ENCODE data around the gene ATN1.

The ATN1 gene

DNA sequence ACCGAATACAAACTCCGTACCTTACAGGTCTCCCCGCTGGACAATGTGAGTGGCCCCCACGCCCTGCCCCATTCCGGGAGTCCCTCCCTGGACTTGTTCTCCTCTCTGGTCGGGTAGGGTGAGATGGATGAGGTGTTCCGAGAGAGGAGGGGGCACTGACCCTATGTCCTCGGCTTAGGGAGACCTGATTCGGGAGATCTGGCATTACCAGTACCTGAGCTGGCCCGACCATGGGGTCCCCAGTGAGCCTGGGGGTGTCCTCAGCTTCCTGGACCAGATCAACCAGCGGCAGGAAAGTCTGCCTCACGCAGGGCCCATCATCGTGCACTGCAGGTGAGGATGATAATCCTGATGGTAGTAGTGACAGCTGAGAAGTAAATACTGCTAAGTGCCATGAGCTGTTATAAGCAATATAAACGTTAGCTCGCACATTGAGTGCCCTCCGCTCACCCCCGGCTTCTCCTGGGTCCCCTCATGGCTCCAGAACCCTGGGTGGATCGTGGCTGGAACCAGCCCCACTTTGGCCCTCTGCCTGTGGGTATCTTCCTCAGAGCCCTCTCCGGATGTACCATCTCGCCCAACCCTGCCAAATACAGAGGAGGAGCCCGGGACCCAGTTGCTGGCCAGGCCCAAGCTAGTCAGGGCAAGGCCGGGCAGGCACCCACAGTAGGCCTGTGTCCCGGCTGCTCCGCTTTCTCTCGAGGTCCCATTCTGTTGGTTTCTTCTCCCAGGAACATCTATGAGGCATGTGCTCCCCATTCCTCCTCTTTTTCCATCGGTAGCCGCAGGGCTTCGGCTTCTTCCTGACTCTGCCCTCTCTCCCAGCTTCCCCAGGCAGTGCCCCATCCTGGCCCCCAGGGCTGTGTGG is 30.2 kb downstream of the ATN1 start:
- Mint-ChIP-seq H3K27me3 (ENCODE audit: low read depth) (no peaks in the 10 kb centered on the region), H3K4me3 (no peak overlapping the region), H3K27ac (peak overlapping the region in 1 of 3 experiments; percentile 9), H3K9me3 (no peaks in the 10 kb centered on the region), H3K36me3 (ENCODE audit: low read depth) (no peaks in the 10 kb centered on the region), H3K4me1 (peaks cover 29% of the 10 kb centered on the region)
- TF ChIP-seq, protein P1, sequence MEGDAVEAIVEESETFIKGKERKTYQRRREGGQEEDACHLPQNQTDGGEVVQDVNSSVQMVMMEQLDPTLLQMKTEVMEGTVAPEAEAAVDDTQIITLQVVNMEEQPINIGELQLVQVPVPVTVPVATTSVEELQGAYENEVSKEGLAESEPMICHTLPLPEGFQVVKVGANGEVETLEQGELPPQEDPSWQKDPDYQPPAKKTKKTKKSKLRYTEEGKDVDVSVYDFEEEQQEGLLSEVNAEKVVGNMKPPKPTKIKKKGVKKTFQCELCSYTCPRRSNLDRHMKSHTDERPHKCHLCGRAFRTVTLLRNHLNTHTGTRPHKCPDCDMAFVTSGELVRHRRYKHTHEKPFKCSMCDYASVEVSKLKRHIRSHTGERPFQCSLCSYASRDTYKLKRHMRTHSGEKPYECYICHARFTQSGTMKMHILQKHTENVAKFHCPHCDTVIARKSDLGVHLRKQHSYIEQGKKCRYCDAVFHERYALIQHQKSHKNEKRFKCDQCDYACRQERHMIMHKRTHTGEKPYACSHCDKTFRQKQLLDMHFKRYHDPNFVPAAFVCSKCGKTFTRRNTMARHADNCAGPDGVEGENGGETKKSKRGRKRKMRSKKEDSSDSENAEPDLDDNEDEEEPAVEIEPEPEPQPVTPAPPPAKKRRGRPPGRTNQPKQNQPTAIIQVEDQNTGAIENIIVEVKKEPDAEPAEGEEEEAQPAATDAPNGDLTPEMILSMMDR (IDR thresholded peaks at IDR 0.05; ENCODE audit: unreplicated experiment in 3 of 3) = no peak

DNA sequence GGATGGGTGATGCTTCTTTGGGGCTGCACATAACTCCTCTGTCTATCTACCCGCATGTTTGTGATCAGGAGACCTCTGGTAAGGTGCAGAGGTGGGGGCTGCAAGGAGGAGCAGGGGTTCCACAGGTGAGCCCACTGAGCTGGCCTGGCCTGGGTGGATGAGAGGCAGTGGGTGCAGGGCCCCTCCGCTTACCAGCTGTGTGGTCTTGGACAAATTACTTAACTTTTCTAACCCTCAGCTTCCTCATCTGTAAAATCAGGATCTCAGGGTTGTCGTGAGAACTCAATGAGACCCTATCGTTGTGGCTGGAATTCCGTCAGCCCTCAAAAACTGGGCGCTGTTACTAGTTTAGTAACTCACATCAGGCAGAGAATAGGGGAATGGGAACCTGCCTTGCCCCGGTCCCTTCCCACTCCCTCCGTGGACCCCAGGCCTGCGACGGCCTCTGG is 30.9 kb downstream of the ATN1 start:
- no peaks in the 10 kb centered on the region for H3K27me3 Mint-ChIP-seq (ENCODE audit: low read depth)
- H3K9me3 Mint-ChIP-seq = no peaks in the 10 kb centered on the region

DNA sequence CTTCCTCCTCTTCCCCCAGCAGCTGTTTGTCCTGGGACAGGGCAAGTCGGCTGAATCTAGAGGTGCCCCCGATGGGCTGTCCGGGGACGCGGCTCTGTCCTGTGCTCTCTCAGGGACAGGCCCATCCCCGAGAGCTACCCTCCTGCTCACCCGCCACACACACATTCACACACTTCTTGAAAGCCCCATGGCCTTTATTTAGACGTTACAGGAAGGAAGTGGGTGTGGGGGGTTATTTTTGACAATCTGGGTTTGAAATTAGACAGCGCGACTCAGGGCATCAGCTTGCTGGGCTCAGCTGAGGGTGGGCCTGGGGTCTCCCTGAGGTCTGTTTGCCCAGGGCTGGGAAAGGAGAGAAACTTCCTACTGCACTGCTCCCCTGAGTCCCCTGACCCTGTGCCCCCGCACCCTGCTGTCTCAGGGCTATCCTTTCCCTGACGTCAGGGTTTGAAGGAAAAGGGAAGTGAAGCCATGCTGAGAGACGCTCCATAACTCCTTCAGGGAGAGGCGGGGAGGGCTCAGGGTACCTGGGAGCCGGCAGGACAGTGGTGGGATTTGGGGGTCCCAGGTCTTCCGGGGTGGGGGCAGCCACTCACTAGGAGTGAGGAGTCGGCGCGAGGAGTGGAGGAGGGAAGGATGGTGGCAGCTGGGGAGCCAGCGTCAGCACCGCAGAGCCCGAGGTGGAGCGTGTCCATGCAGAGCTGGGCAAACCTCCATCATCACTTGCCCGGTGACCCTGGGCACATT is 31.5 kb downstream of the ATN1 start:
- Mint-ChIP-seq H3K27me3 (ENCODE audit: low read depth) (no peaks in the 10 kb centered on the region), H3K27ac (no peak overlapping the region), H3K4me1 (peaks cover 24% of the 10 kb centered on the region), H3K9me3 (no peaks in the 10 kb centered on the region), H3K4me3 (no peak overlapping the region), H3K36me3 (ENCODE audit: low read depth) (no peaks in the 10 kb centered on the region)
- TF ChIP-seq, protein P1 (IDR thresholded peaks at IDR 0.05; ENCODE audit: unreplicated experiment in 3 of 3) = no peak

More for the DNA sequence above, 30.9 kb downstream of the ATN1 start:
- H3K27ac Mint-ChIP-seq = peak overlapping the region in 1 of 3 experiments; percentile 9
- no peak overlapping the region for H3K4me3 Mint-ChIP-seq
- peaks cover 29% of the 10 kb centered on the region for H3K4me1 Mint-ChIP-seq
- no peaks in the 10 kb centered on the region for H3K36me3 Mint-ChIP-seq (ENCODE audit: low read depth)
- TF ChIP-seq, protein P1 (IDR thresholded peaks at IDR 0.05; ENCODE audit: unreplicated experiment in 3 of 3) = no peak

DNA sequence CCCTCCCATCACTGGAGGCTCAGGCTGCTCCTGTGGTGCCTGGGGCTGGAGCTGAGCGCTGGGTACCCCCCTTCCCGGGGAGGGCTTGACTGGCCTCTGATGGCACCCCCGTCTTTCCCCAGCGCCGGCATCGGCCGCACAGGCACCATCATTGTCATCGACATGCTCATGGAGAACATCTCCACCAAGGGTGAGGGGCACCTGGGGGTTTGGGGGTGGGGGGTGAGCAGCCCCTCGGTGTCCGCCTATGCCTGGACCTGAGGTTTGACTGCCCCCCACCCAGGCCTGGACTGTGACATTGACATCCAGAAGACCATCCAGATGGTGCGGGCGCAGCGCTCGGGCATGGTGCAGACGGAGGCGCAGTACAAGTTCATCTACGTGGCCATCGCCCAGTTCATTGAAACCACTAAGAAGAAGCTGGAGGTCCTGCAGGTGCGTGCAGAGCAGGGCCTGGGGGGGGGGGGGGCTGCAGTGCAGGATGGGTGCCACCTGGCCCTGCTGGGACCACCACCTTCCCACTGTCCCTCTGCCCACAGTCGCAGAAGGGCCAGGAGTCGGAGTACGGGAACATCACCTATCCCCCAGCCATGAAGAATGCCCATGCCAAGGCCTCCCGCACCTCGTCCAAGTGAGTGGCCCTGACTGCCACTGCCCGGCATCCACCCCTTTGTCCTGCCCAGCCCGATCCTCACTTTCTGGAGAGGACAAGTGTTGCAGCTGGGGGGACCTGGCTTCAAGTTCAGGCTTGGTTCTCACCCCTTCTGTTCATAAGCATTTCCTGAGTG is 32.2 kb downstream of the ATN1 start:
- Mint-ChIP-seq H3K4me1 (peaks cover 25% of the 10 kb centered on the region), H3K9me3 (no peaks in the 10 kb centered on the region), H3K27me3 (ENCODE audit: low read depth) (no peaks in the 10 kb centered on the region), H3K27ac (peak overlapping the region in 2 of 3 experiments; percentile 67 to 90), H3K4me3 (no peak overlapping the region), H3K36me3 (ENCODE audit: low read depth) (peaks cover under 1% of the 10 kb centered on the region)
- TF ChIP-seq, protein P1 (IDR thresholded peaks at IDR 0.05; ENCODE audit: unreplicated experiment in 3 of 3) = no peak

DNA sequence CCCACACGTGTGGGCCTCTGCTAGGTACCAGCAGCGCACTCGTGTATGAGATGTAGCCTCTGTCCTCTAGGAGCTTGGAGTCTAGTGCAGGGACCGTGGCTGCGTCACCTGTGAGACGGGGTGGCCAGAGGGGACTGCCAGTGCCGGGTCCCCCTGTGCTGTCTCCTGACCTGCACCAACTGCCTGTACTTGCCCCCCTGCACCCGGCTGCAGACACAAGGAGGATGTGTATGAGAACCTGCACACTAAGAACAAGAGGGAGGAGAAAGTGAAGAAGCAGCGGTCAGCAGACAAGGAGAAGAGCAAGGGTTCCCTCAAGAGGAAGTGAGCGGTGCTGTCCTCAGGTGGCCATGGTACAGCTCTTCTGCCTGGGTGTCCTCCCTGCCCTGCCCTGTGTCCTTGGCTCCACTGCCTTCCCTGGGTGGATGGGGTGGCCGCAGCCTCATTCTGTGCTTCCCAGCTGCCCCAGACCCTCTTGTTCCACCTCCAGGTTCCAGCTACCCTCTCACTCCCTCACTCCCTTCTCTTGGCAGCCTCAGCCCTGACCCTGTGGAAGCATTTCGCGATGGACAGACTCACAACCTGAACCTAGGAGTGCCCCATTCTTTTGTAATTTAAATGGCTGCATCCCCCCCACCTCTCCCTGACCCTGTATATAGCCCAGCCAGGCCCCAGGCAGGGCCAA is 33.0 kb downstream of the ATN1 start:
- H3K4me1 Mint-ChIP-seq = peaks cover 31% of the 10 kb centered on the region
- H3K36me3 Mint-ChIP-seq (ENCODE audit: low read depth) = peaks cover 7% of the 10 kb centered on the region
- TF ChIP-seq, protein P1 (IDR thresholded peaks at IDR 0.05; ENCODE audit: unreplicated experiment in 3 of 3) = peak in 2 of 3 experiments; percentile 15 to 26
- H3K27me3 Mint-ChIP-seq (ENCODE audit: low read depth) = no peaks in the 10 kb centered on the region
- H3K4me3 Mint-ChIP-seq = no peak overlapping the region
- H3K27ac Mint-ChIP-seq = peak overlapping the region in 2 of 3 experiments; percentile 67 to 90
- H3K9me3 Mint-ChIP-seq = no peaks in the 10 kb centered on the region

All from nephron (organoid).